Hematopoietic multipotent progenitor cell (in vitro differentiated cells): ENCODE data around the gene MYO7B. TPM values are rescaled to one million over a fixed set of nuclear protein-coding genes. Genes with fewer than 3 reads are reported as not detected.

ENCODE experiments used
- DNase-seq, 3 donors: peaks; one replicate each; pipeline ENCODE4 v3.0.0-alpha.2; 2011 to 2015; ENCODE audit warnings: low read depth in 2 of 3, low spot score in 2 of 3
- total RNA-seq: library from RNA; depleted of rRNA; stranded (reverse); fragments of >200 nt; gene quantifications from one replicate; pipeline ENCODE4 v1.2.3, GENCODE V29; 2012

Gene MYO7B
- total RNA-seq, 1 donor = 1.9 TPM

DNA sequence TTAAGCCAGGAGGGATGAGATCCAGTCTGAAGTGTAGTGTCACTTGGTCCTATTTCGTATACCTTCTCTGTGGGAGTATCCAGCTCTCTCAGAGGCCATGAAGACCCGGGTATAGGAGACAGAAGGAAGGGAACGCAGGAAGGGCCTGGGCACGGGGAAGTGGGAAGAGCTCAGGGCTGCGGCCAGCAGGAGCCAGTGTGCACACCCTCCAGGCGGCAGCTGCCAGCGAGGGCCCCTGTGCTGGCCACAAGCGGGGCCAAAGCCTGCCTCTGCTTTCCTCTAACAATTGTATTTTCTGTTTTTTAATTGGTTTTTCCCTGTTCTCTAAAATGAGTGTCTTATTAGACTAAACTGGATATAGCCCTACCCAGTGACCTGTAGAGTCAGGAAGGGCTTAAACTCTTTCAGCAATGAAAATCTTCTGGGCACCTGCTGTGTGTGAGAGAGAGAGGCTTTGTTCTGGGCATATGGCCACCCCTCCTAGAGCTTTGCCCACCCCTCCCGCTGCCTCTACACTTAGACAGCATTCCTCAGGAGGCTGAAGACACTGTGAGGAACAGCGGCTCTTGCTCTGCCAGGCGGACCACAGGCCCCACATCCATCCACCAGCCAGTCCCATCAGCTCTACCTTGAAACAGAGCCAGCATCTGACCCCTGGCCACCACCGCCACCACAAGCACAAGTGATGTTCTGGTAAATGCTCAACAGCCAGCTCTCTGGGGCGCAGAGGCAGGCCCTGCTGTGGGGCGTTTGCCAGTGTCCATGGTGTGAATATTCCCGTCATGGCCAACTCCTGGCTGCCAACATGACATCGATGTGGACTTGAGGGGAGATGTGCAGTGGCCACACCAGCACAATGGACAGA, 120.0 kb downstream of the MYO7B start:
- DNase-seq = no peak

DNA sequence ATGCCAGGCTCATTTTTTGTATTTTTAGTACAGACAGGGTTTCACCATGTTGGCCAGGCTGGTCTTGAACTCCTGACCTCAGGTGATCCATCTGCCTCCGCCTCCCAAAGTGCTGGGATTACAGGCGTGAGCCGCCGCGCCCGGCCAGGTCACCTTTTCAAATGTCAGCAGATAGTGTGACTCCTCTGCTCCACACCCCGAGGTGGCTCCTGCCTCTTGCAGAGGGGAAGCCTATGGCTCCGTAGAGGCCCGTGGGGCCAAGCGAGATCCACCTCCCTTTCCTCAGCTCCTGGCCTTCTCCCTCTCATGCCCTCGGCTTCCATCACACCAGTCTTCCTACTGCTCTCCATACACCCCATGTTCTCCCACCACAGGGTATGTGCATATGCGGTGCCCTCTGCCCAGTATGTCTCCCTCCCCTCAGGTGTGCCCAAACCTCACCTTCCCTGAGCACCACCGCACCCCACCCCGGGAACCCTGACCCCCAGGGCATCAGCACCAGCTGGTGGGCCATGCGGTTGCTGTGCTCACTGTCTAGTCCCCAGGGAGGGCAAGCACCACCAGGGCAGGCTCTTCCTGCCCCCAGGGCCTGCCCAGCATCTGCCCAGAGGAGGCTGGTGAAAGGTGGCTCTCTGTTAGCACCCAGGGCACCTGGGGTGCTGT, 121.2 kb downstream of the MYO7B start:
- no peak for DNase-seq

DNA sequence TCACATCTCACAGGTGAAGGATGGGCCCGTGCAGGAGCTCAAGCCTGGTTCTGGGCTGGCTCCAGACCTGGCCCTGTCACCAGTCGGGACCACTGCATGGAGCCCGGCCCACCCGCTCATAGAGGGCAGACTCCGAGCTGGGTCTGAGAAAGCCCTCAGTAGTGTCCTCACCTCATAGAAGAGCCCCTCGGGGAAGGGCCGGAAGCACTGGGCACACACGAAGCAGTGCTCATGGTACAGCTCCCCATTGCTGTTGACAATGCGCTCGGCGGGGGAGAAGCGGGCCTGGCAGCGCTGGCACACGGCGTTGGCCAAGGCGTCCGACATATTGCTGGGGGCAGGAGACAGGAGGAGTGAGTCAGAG, 121.7 kb downstream of the MYO7B start:
- no peak for DNase-seq

DNA sequence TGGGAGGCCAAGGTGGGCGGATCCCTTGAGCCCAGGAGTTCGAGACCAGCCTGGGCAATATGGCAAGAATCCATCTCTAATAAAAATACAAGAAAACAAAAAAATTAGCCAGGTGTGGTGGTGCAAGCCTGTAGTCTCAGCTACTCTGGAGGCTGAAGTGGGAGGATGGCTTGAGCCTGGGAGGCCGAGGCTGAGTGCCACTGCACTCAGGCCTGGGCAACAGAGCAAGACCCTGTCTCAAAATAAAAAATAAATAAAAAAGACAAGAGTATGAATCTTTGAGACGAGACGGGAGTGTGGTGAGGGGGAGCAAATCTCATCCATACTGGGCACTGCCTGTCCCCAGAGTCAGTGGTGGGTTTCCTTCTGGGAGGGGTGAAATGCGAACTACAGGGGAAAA, 122.7 kb downstream of the MYO7B start:
- no peak for DNase-seq

DNA sequence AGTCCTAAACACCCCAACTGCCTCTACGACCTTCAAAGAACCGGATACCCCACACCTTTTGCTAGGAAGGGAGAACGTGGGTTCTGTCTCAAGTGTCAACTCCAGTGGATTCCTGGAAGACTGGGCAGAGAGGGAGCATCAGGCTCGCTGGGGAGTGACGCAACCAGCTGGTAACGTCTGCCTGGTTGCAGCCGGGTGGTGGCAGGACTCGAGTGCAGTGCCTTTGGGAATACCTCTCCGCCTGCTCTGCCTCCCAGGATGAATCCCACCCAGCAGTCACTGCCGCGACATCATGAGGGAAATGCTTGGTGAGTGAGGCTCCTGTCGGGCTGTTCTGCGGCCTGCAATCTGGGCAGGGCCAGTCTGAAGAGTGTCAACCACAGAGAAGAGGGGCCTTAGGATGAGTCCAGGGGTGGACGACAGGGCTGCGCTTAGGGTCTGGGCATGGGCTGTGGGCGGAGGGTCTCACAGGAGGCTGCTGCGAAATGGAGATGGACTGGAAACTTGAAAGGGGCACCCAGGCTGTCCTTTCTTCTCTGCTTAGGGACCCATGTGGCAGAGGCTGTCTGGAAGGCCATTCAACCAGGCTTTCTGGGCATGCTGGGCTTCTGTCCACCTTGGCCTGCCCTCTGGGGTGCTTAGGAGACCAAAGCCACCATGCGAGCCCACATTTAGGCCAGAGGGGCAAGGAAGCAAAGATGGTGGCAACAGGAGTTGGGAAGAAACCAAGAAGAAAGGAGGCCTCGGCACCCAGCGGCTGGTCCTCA, 123.3 kb downstream of the MYO7B start:
- no peak for DNase-seq

DNA sequence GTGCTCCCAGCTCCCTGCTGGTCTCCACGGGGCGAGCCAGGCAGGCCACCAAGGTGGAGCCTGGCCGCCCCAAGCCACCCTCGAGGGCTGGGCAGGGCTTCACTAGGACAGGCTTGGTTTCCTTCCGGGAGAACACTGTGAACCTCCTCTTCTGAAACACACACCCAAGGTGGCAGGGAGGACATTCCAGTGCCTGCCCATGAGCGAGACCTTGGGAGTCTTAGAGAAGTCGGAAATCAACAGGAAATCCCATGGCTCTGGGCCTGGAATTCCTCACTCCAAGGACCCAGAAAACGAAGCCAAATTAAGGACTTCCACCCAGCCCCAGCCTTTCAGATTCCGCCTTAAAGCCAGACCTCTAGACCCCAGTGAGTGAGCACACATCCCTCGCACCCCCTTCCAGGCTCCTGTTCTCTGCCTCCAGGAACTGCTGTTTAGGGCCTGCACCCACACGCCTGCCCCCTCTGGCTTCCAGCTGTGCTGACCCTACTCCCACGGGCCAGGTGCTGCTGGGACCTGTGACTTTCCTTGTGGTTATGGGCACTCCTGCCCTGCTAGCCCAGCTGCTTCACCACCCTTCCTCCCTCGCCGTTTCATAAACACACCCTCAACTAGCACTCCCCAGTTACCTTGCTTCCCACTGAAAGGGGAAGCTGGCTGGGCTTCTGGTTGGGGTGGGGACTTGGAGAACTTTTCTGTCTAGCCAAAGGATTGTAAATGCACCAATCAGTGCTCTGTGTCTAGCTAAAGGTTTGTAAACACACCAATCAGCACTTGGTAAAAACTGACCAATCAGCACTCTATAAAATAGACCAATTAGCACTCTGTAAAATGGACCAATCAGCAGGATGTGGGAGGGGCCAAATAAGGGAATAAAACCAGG, 124.2 kb downstream of the MYO7B start:
- peak in 1 of 3 donors; percentile 62 for DNase-seq

DNA sequence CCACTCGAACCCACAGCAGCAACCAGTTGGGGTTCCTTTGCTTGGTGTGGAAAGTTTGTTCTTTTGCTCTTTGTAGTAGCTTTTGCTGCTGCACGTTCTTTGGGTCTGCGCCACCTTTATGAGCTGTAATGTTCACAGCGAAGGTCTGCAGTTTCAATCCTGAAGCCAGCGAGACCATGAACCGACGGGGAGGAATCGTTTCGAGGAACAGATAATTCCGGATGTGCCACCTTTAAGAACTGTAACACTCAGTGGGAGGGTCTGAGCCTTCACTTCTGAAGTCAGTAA, 124.8 kb downstream of the MYO7B start:
- no peak for DNase-seq

DNA sequence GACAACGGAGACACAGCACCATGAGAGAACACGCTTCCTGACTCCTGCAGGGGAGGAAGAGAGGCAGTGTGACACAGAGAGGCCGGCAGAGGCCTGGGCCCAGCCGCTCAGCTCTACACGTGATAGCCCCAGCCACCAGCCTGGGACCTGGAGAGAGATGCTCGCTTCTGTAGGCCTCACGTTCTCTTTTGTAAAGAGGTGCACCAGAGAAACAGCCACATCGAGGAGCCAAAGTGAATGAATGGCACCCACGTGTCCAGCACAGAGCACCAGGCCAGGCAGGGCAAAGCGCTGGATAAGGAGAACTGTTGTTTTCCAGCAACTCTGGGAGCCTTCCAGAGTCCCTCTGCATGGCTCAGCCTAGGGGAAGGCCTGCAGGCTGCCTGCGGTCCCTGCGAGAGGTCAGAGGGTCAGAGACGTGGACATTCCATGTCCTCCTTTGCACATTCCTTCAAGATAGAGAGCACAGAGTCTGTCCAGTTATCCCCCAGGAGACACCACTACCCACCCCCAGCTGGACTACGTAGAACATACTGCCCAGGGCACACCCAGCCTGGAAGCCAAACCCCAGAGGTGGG, 125.7 kb downstream of the MYO7B start:
- DNase-seq = no peak

DNA sequence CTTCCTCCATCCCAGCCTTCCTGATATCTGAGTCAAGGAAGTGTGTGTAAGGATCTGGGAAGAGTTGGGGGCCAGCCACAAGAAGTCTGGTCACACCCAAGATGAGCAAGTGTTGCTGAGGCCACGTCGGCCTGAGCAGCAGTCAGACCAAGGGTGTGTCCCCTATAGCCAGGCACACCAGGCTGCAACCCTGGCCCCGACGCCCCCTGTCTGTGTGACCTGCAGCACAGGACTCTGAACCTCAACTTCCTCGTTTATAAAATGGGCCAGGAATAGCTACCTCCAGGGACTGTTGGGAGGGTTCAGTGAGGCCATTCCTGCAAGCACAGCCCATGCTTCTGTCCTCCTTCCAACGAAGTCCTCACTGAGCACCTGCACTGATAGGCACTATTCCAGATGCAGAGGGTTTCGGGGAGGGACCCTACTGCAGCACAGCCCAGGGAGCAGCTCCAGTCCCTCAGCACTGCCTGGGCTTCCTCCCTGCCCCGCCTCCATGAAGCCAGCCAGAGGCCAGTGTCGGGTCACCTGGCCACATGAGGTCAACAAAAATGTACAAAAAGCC, 126.5 kb downstream of the MYO7B start:
- DNase-seq = no peak

DNA sequence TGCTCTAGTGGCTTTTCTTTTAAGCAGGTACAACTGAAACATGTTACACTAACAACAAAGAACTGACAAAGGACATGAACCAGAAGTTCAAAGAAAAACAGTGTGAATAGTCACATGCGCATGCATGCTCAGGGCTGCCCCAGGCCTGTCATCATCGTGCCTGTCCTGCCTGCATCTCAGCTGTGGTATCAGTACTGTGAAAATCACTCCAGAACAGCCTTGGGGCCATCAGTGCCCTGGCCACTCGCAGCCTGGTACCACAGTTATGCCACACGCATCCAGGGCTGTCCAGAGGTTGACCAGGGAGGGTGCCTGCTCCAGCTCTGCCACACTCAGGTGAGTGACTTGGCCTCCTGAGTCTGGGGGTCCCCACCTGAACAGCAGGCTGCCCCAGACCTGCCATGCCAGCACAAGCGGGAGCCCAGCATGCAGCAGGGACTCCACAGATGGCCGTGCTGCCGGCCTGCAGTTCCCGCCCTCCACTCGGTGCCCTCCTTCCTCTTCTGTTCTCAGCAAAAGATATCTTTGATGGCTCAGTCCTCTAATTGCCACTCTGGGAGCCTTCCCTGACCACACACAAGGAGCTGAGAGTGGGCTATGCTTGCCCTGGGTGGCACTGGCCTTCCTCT, 127.6 kb downstream of the MYO7B start:
- no peak for DNase-seq

DNA sequence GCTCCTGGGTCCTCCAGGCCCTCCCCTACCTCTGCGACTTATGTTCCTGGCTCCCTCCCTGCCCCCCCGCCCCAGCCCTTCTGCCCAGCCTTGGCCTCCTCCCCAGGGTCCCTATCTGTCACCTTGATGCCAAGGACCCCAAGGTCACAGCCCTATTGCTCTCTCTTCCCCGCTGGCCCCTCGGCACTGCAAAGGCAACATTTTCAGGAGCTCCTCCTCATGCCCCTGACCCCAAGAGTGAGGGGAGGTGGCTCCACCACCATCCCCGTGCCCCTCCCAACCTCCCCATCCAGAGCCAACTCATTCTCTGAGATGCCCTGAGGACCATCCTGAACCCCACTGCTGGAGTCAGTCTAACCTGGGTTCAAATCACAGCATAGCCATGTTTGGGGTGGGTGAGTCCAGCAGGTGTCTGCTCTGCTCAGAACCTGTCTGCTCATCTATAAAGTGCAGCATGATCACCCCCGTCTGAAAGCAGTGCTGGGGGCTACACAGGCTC, 128.1 kb downstream of the MYO7B start:
- no peak for DNase-seq

DNA sequence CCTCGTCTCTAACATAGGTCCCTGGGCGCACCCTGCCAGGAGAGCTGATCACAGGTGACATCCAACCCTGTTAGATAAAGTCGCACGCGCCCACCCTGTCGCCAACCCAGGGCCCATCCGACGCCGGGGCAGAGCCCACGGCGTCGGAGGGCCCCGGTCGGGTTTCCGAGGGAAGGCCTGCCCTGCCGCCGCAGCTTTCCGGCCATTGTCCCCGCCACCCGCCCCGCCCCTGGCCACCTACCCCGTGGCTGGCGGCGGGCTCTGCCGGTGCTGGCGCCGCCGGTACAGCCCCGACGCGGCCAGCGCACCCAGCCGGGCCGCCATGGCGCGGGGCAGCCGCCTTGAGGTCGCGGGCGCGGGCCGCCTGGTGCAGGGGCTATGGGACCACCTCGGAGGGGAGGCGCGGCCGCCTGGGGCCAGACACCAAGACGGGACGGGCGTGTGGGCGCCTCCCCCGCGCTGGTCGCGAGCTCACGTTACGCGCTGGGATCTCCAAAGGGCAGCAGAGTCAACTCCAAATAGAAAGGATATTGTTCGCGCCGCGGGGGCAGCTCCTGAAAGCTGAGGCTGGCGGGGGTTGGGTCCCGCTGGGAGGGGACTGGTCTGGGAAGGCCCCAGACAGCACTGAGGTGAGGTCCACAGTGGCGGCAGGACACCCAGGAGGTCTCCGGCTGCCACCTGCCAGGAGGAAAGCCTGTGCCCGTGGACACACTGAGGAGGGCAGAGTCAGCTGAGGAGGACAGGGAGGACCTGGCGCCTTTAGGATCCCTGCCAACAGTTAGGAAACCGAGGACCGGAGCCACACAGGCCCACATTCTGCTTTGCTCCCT, 128.8 kb downstream of the MYO7B start:
- DNase-seq = no peak

DNA sequence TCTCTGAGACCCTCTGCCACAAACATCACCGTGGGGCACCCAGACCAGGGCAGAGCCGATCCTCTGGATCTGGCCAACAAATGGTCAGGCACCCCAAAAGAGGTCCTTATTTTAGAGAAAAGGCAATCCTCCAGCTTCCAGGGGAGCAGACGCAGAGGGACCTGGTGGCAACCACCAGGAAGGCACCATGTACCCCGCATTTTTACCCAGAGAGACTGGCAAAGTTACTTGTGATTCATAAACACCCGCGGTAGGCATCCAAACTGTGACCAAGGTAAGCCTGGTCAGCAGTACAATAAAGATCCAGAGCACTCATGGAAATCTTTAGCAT, 129.4 kb downstream of the MYO7B start:
- no peak for DNase-seq

DNA sequence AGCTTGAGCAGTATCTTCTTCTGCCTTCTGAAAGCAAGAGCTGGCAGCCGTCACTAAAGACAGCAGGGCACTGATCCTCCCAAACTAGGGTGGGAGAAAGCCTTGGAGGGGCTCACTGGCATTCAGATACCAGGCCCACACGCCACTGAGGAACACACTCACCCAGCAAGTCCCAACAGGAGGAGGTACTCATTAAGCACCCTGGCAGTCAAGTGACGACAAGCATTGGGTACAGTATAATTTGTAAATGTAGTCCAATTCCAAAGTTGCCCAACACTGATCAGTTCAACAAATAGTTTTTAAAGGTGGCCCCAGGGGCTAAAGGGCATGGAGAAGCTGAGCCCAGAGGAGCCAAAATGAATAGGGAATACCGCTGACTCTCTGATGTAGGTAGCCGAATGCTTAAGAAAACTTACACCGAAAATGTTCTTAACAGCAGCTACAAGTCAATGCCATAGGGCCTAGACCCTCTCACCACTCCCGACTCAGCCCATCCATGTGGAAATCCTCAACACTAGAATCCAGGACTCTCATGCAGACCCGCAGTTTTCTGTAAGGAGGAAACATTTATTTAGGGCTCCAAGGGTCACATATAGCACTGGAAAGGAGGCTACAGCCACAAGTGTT, 129.9 kb downstream of the MYO7B start:
- DNase-seq = no peak

DNA sequence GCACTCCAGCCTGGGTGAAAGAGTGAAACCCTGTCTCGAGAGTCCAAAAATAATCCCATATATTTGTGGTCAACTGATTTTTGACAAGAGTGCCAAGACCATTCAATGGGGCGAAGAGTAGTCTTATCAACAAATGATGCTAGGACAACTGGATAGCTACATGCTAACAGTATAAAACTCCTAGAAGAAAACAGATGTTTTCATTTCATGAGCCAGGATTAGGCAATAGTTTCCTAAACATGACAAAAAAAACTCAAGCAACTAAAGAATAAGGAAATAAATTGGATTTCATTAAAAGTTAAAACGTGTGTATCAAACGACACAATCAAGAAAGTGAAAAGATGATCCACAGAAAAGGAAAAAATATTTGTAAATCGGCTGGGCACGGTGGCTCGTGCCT, 133.6 kb downstream of the MYO7B start:
- DNase-seq = no peak

DNA sequence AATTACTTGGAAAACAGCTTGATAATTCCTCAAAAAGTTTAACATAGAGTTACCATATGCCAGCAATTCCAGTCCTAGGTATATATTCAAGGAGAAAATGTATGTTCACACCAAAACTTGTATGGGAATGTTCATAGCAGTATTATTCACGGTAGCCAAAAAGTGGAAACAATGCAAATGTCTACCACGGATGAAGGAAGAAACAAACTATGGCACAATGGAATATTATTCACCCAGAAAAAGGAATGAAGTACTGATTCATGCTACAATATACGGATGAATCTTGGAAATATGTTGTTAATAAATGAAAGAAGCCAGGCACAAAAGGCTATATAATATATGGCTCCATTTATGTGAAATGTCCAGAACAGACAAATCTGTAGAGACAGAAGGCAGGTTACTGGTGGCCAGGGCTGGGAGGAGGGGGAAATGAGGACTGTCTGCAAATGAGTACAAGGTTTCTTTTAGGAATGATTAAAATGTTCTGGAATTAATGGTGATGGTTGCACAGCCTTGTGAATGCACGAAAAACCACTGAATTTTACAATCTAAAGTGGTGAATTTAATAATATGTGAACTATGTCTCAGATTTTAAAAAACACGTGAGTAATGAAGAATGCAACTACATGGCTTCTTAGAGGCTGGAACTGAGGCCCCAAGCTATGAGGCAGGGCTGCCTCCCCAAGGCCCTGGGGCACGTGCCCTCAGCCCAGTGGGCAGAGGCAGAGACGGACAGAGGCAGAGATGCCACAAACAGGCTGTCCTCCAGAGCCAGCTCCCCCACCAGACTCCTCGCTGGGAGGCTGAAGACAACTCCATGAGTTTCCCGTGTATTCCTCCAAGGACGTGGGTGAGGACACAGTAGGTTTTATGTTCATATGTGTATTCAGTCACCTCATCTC, 134.8 kb downstream of the MYO7B start:
- no peak for DNase-seq

DNA sequence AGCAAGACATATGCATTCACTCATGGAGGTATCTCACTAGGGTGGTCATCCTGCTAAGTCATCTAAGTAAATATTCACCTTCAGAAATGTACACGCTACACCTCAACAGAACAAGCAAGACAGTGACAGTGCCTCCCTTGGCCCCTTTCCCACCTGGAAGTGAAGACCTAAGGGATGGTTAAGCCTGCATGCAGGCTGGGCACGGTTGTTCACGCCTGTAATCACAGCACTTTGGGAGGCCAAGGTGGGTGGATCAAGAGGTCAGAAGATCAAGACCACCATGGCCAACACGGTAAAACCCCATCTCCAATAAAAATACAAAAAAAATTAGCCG, 135.4 kb downstream of the MYO7B start:
- no peak for DNase-seq
